GM12878 (cell line): Measurements from ENCODE around the gene ZNF132. TPM values are rescaled to one million over a fixed set of nuclear protein-coding genes. Genes with fewer than 3 reads are reported as not detected.

Experiments used
- IRF4 ChIP-seq: IDR thresholded peaks from 2 replicates; pipeline ENCODE4 v1.6.1; 2011; ENCODE audit warnings: low read depth, low read length
- SIN3A ChIP-seq: IDR thresholded peaks from 2 replicates; pipeline ENCODE4 v1.6.1; 2012; ENCODE audit warnings: low read depth, low read length, improper control_type of control experiment
- TCF12 ChIP-seq: IDR thresholded peaks from 2 replicates; pipeline ENCODE4 v1.6.1; 2011; ENCODE audit warnings: low read depth, mild to moderate bottlenecking, low read length
- ZNF274 ChIP-seq: IDR thresholded peaks from one replicate; pipeline ENCODE4 v1.8.0; 2011; ENCODE audit not compliant: insufficient read length, insufficient read depth
- polyA plus RNA-seq, 11 experiments: library from polyadenylated mRNA; depleted of rRNA in 4 of 11; unstranded in 6 of 11; stranded (reverse) in 5 of 11; fragments of >200 nt; fragmentation: Nextera tagmentation in 4 of 11; fragmentation: Illumina TruSeq in 1 of 11; extraction: Ambion mirVana in 4 of 11; extraction: Trizol in 1 of 11; gene quantifications; 1 replicate in 1 of 11; 2 replicates in 10 of 11; pipeline versions ENCODE4 v1.2.1 to v1.2.3, GENCODE V29; 2011 to 2016; ENCODE audit warnings: inconsistent platforms in 2 of 11, missing spikeins in 2 of 11, low read depth in 1 of 11
- total RNA-seq, 4 experiments: library from RNA; depleted of rRNA in 3 of 4; stranded (reverse); fragments of >200 nt in 3 of 4; fragmentation: Illumina TruSeq in 1 of 4; extraction: Trizol in 1 of 4; gene quantifications; 2 replicates each; pipeline versions ENCODE4 v1.2.1 to v1.2.3, GENCODE V29; 2013 to 2021
- TF ChIP-seq, protein P1 (sequence below): fragments of 150-350 bp; IDR thresholded peaks from 2 replicates; pipeline ENCODE4 v1.6.1; 2014; ENCODE audit warnings: mild to moderate bottlenecking, low read depth, low read length
- TF ChIP-seq, protein P2 (sequence below): fragments of 450-650 bp; IDR thresholded peaks from 2 replicates; pipeline ENCODE4 v1.6.1; 2018; ENCODE audit warnings: mild to moderate bottlenecking, low read depth, moderate library complexity; ENCODE audit not compliant: partially characterized antibody
- TF ChIP-seq, protein P3 (sequence below): fragments of 450-650 bp; formaldehyde crosslinking; IDR thresholded peaks from 2 replicates; pipeline ENCODE4 v1.5.0; 2022; ENCODE audit warnings: mild to moderate bottlenecking, missing genetic modification characterization
- TF ChIP-seq, protein P4 (sequence below): IDR thresholded peaks from 2 replicates; pipeline ENCODE4 v1.6.1; 2012; ENCODE audit warnings: low read depth, low read length, improper control_type of control experiment
- TF ChIP-seq, protein P5 (sequence below): IDR thresholded peaks from 2 replicates; pipeline ENCODE4 v1.6.1; 2012; ENCODE audit warnings: low read depth, low read length, improper control_type of control experiment

The ZNF132 gene
- total and polyA plus RNA-seq, 10 of the 15 experiments (the other 5 are each of a cell fraction or from before 2014, with no cell fraction given): 0.56 to 4.0 (median 2.3) TPM

- TF ChIP-seq, protein P1, sequence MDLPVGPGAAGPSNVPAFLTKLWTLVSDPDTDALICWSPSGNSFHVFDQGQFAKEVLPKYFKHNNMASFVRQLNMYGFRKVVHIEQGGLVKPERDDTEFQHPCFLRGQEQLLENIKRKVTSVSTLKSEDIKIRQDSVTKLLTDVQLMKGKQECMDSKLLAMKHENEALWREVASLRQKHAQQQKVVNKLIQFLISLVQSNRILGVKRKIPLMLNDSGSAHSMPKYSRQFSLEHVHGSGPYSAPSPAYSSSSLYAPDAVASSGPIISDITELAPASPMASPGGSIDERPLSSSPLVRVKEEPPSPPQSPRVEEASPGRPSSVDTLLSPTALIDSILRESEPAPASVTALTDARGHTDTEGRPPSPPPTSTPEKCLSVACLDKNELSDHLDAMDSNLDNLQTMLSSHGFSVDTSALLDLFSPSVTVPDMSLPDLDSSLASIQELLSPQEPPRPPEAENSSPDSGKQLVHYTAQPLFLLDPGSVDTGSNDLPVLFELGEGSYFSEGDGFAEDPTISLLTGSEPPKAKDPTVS: no peak
- no peak for TF ChIP-seq TCF12
- TF ChIP-seq, protein P2, sequence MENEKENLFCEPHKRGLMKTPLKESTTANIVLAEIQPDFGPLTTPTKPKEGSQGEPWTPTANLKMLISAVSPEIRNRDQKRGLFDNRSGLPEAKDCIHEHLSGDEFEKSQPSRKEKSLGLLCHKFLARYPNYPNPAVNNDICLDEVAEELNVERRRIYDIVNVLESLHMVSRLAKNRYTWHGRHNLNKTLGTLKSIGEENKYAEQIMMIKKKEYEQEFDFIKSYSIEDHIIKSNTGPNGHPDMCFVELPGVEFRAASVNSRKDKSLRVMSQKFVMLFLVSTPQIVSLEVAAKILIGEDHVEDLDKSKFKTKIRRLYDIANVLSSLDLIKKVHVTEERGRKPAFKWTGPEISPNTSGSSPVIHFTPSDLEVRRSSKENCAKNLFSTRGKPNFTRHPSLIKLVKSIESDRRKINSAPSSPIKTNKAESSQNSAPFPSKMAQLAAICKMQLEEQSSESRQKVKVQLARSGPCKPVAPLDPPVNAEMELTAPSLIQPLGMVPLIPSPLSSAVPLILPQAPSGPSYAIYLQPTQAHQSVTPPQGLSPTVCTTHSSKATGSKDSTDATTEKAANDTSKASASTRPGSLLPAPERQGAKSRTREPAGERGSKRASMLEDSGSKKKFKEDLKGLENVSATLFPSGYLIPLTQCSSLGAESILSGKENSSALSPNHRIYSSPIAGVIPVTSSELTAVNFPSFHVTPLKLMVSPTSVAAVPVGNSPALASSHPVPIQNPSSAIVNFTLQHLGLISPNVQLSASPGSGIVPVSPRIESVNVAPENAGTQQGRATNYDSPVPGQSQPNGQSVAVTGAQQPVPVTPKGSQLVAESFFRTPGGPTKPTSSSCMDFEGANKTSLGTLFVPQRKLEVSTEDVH: no peak
- TF ChIP-seq, protein P3, sequence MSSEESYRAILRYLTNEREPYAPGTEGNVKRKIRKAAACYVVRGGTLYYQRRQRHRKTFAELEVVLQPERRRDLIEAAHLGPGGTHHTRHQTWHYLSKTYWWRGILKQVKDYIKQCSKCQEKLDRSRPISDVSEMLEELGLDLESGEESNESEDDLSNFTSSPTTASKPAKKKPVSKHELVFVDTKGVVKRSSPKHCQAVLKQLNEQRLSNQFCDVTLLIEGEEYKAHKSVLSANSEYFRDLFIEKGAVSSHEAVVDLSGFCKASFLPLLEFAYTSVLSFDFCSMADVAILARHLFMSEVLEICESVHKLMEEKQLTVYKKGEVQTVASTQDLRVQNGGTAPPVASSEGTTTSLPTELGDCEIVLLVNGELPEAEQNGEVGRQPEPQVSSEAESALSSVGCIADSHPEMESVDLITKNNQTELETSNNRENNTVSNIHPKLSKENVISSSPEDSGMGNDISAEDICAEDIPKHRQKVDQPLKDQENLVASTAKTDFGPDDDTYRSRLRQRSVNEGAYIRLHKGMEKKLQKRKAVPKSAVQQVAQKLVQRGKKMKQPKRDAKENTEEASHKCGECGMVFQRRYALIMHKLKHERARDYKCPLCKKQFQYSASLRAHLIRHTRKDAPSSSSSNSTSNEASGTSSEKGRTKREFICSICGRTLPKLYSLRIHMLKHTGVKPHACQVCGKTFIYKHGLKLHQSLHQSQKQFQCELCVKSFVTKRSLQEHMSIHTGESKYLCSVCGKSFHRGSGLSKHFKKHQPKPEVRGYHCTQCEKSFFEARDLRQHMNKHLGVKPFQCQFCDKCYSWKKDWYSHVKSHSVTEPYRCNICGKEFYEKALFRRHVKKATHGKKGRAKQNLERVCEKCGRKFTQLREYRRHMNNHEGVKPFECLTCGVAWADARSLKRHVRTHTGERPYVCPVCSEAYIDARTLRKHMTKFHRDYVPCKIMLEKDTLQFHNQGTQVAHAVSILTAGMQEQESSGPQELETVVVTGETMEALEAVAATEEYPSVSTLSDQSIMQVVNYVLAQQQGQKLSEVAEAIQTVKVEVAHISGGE (CRISPR knock-in tag): no peak
- no peak for TF ChIP-seq ZNF274
- no peak for TF ChIP-seq IRF4
- TF ChIP-seq, protein P4, sequence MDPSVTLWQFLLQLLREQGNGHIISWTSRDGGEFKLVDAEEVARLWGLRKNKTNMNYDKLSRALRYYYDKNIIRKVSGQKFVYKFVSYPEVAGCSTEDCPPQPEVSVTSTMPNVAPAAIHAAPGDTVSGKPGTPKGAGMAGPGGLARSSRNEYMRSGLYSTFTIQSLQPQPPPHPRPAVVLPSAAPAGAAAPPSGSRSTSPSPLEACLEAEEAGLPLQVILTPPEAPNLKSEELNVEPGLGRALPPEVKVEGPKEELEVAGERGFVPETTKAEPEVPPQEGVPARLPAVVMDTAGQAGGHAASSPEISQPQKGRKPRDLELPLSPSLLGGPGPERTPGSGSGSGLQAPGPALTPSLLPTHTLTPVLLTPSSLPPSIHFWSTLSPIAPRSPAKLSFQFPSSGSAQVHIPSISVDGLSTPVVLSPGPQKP: no peak
- no peak for TF ChIP-seq SIN3A
- TF ChIP-seq, protein P5, sequence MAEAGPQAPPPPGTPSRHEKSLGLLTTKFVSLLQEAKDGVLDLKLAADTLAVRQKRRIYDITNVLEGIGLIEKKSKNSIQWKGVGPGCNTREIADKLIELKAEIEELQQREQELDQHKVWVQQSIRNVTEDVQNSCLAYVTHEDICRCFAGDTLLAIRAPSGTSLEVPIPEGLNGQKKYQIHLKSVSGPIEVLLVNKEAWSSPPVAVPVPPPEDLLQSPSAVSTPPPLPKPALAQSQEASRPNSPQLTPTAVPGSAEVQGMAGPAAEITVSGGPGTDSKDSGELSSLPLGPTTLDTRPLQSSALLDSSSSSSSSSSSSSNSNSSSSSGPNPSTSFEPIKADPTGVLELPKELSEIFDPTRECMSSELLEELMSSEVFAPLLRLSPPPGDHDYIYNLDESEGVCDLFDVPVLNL: no peak
Measured at GRCh38 chr19:58474291-58474996, 34.5 kb upstream of the ZNF132 start (continued).
